ENCODE data around the gene RASL10A.
"Not testable (repeated sequence)": the region's sequence is repeated elsewhere in the genome, so short reads cannot be mapped to it uniquely, and the experiment has no call there.

RASL10A gene, protein sequence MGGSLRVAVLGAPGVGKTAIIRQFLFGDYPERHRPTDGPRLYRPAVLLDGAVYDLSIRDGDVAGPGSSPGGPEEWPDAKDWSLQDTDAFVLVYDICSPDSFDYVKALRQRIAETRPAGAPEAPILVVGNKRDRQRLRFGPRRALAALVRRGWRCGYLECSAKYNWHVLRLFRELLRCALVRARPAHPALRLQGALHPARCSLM

DNA sequence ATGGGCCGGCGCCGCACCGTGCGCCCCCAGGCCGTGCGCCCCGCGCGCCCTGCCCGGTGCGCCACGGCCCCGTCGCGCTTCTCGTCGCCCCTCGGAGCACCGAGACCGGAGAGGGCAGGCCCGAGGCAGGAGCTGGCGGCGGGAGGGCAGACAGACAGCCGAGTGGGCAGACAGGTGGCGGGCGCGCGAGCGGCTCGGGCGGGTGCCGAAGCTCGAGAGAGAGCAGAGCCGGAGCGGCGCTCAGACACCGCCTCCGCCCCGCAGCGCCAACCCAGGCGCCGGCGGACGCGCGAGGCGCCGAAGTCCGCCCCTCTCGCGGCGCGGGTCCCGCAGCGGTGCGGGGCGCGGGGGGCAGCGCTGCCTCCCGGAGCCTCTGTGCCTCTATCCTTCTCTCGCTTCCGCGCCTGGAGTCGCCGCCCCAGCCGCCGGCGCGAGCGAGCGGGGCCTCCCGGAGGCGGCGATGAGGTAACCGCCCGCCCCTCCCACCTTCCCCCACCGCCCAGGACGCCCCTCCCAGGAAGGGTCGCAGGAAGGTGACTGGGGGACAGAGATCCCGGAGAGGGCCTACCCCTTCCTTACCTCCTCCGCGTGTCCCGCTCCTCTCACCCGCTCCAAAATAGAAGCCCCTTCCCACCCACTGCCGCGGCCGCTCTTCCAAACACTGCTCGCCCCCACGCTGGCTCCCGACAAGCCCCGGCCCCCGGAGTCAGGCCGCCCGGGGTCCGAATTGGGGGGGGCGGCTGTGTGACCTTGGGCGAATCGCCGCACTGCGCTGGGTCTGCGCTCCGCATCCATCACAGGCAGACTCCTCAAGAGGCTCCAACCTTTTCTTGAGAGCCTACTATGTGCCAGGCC is at the start of gene RASL10A:
Gene RASL10A, minus strand, starts transcription at position 412 of the 855 bp plus-strand sequence. CDS start 451 bp downstream, outside the sequence.
- Mint-ChIP-seq H3K4me1 (peaks cover 24% of the 10 kb centered on the region), H3K4me3 (peak within 1 kb of the TSS; percentile 55), H3K9me3 (no peaks in the 10 kb centered on the region), H3K36me3 (no peaks in the 10 kb centered on the region), H3K27ac (no peak within 1 kb of the TSS), H3K27me3 (peaks cover 29% of the 10 kb centered on the region)

DNA sequence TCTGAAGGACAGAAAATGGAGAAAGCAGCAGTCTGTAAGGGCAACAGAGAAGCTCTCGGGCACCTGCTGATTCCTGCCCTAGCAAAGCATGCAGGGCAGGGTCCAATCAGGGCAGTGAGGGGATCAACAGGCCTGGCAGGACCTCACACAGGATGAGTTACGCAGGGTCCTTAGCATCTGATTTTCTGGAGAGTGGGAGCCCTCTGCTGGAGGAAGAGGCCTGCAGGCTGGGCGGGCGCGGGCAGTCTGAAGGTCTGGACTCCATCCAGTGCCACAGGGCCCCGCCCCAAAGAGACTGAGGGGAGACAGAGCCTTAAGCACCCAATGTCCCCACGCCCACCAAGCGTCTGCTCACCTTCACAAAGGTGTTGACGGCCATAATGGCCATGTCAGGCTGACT is 44.0 kb upstream of the RASL10A start:
- H3K4me1 Mint-ChIP-seq, result no peaks in the 10 kb centered on the region
- H3K9me3 Mint-ChIP-seq, result no peaks in the 10 kb centered on the region
- no peaks in the 10 kb centered on the region for H3K27me3 Mint-ChIP-seq
- H3K4me3 Mint-ChIP-seq, result no peak overlapping the region
- H3K27ac Mint-ChIP-seq, result no peak overlapping the region
- peaks cover 12% of the 10 kb centered on the region for H3K36me3 Mint-ChIP-seq

DNA sequence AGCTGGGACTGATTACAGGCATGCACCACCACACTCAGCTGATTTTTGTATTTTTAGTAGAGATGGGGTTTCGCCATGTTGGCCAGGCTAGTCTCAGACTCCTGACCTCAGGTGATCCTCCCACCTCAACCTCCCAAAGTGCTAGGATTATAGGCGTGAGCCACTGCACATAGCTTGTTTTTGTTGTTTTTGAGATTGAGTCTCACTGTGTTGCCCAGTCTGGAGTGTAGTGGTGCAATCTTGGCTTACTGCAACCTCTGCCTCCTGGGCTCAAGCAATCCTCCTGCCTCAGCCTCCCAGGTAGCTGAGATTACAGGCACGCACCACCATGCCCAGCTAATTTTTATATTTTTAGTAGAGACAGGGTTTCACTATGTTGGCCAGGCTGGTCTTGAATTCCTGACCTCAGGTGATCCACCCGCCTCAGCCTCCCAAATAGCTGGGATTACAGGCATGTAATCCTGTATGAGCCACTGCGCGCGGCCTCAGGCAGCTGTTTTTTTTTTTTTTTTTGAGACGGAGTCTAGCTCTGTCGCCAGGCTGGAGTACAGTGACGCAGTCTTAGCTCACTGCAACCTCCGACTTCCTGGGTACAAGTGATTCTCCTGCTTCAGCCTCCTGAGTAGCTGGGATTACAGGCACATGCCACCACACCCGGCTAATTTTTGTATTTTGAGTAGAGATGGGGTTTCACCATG is 41.8 kb upstream of the RASL10A start:
- H3K27me3 Mint-ChIP-seq, H3K4me3 Mint-ChIP-seq, H3K27ac Mint-ChIP-seq, H3K9me3 Mint-ChIP-seq, H3K4me1 Mint-ChIP-seq: not testable (repeated sequence)
- H3K36me3 Mint-ChIP-seq, result peaks cover 13% of the 10 kb centered on the region

DNA sequence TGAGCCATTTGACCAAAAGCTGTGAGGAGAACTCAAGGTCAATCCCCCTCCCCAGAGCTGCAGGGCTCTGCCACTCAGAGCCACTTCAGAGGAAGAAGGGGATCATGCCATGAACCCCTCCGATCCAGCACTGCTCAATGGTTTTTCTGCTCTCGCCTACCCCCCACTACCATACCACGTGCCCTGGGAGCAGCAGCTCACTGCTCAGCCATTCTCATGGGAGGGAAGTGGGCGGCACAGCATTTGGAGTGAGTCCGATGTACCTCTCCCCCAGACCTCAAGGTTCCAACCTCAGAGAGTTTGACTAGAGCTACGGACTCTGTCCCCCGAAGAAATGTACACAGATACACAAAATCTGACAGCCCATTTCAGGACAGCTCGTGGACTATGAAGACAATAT is 38.4 kb upstream of the RASL10A start:
- Mint-ChIP-seq H3K9me3 (no peaks in the 10 kb centered on the region), H3K36me3 (peaks cover 5% of the 10 kb centered on the region), H3K4me1 (no peaks in the 10 kb centered on the region), H3K4me3 (no peak overlapping the region), H3K27me3 (no peaks in the 10 kb centered on the region), H3K27ac (no peak overlapping the region)

DNA sequence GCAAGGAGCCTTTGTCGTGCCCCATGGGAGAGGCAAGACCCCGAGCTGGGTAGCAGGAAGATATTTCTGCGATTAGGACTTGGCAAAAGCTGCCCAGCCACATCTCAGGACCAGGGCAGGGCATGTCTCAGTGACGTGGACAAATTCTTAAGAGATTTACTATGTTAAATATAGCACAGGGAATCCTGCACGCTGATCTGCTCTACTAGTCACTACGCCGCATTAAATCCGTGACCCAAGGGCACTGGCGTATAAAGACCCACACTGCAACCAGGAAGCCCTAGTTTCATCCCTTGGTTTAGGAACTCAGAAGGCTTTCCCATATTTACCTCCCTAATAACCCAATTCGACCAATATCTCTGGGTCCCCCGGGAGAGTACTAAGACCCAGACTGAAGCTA is 37.8 kb upstream of the RASL10A start:
- no peak overlapping the region for H3K4me3 Mint-ChIP-seq
- no peaks in the 10 kb centered on the region for H3K27me3 Mint-ChIP-seq
- H3K9me3 Mint-ChIP-seq, result no peaks in the 10 kb centered on the region
- no peak overlapping the region for H3K27ac Mint-ChIP-seq
- peaks cover 5% of the 10 kb centered on the region for H3K36me3 Mint-ChIP-seq
- H3K4me1 Mint-ChIP-seq, result no peaks in the 10 kb centered on the region

DNA sequence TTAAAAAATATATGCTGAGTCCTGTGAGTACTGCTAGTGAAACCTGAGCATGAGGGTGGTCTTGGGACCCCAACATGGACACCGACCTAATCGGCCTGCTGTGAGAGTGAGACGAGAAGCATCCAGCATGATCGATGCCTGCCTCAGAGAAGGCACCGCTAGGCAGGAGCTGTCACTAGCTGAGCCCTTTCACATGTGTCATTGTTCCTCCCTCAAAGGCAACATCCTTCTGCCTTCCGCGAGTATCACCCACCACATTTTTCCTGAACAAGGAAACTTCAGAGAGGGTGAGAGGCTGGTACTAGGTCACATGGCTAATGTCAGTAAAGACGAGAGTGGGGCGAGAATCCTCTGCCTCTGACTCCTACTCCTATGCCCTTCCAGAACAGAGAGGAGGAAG is 37.3 kb upstream of the RASL10A start:
- no peak overlapping the region for H3K4me3 Mint-ChIP-seq
- H3K9me3 Mint-ChIP-seq, result no peaks in the 10 kb centered on the region
- H3K27ac Mint-ChIP-seq, result no peak overlapping the region
- no peaks in the 10 kb centered on the region for H3K4me1 Mint-ChIP-seq
- no peaks in the 10 kb centered on the region for H3K27me3 Mint-ChIP-seq
- H3K36me3 Mint-ChIP-seq, result peaks cover 5% of the 10 kb centered on the region

DNA sequence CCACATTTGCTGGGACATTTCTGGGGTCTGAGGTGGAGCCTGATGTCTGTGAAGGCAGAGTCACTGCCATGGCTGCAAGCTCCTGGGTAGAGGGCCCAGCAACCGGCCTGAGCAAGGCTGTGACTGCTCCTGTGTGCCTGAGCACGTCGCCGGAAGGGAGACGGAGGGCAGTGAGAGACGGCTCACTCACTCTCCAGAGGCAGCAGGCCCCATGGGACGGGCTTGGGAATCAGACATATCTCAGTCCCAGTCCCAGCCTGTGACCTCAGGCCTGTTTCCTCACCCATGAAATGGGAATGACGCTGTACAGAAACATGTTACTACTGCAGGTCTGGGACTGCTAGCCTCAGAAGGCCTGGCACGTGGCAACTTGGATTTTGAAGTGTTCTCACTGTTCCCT is 36.4 kb upstream of the RASL10A start:
- no peaks in the 10 kb centered on the region for H3K9me3 Mint-ChIP-seq
- no peak overlapping the region for H3K4me3 Mint-ChIP-seq
- no peaks in the 10 kb centered on the region for H3K4me1 Mint-ChIP-seq
- H3K27ac Mint-ChIP-seq, result no peak overlapping the region
- H3K27me3 Mint-ChIP-seq, result no peaks in the 10 kb centered on the region
- peaks cover 7% of the 10 kb centered on the region for H3K36me3 Mint-ChIP-seq

DNA sequence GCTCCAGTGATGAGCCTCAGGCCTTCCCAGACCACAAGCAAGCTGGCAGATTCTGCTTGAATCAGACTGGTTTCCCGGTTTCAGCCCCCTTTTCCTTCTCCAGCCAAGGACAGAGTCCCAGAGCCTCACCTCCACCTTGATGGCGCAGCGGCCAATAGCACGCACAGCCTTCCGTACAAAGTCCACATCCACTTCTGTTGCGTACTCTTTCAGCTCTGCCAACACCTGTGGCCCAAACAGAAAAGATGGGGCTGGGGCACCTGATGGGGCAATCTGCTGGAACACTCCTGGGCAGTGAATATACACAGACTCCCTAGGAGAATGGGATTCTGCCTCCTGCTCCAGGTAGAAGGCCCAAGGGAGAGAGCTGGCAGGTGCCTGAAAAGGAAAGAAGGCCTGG is 35.5 kb upstream of the RASL10A start:
- H3K4me3 Mint-ChIP-seq, result no peak overlapping the region
- H3K27ac Mint-ChIP-seq, result no peak overlapping the region
- H3K9me3 Mint-ChIP-seq, result no peaks in the 10 kb centered on the region
- no peaks in the 10 kb centered on the region for H3K27me3 Mint-ChIP-seq
- H3K4me1 Mint-ChIP-seq, result no peaks in the 10 kb centered on the region
- peaks cover 7% of the 10 kb centered on the region for H3K36me3 Mint-ChIP-seq

DNA sequence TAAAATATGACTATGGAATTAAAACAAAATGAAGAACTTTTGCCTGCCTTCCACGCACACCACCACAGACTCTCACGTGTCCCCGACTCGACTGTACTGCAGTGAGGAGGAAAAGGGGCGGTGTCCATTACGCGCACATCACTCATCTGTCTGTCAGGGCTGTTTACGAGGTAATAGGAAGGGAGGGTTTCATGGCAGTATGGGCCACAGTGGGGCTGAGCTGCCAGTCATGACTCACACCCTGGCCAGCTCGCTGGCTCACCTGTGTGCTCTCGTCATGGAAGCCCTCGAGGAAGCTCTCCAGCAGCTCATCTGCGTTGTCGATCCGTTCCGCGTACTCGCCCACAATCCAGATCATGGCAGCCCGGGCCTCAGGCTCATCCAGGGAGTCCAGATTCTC is 33.5 kb upstream of the RASL10A start:
- Mint-ChIP-seq H3K4me3 (no peak overlapping the region), H3K4me1 (no peaks in the 10 kb centered on the region), H3K36me3 (peaks cover 7% of the 10 kb centered on the region), H3K27me3 (no peaks in the 10 kb centered on the region), H3K27ac (no peak overlapping the region), H3K9me3 (no peaks in the 10 kb centered on the region)

DNA sequence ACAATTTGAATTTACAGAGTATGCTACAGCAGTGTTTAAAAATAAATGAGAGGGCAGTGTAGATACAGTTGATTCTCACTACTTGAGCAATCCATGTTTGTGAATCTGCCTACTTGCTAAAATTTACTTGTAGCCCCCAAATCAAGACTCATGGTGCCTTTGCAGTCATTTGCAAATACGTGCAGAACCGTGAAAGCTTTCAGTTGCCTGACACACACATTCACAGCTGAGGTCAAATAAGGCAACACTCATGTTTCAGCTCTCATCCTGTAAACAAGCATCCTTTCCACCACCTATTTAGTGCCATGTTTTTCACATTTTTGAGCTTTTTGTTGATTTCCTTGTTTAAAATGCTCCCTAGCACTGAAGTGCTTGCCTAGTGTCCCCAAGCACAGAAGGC is 32.5 kb upstream of the RASL10A start:
- no peaks in the 10 kb centered on the region for H3K9me3 Mint-ChIP-seq
- peaks cover 5% of the 10 kb centered on the region for H3K36me3 Mint-ChIP-seq
- no peak overlapping the region for H3K27ac Mint-ChIP-seq
- no peaks in the 10 kb centered on the region for H3K27me3 Mint-ChIP-seq
- H3K4me3 Mint-ChIP-seq, result no peak overlapping the region
- no peaks in the 10 kb centered on the region for H3K4me1 Mint-ChIP-seq

DNA sequence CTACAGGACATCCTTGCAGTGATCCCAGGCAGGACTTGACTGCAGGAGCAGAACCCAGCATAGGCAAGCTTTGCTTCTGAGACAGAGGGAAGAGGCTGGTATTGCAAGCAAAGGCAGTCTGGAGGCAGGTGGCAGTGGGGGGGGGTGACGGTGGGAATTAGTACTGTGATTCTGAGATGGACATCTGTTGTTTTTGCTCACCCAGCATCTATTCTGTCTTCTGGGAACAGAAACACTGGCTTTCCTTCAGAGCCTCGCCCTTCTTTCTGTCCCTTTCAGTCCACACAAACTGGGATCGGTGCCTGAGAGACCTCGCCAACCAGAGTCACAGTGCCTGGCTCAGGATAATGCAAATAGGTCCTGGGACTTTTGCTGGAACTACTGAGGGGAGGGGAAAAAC is 31.2 kb upstream of the RASL10A start:
- H3K4me1 Mint-ChIP-seq, result no peaks in the 10 kb centered on the region
- peaks cover 5% of the 10 kb centered on the region for H3K36me3 Mint-ChIP-seq
- no peaks in the 10 kb centered on the region for H3K9me3 Mint-ChIP-seq
- no peaks in the 10 kb centered on the region for H3K27me3 Mint-ChIP-seq
- H3K27ac Mint-ChIP-seq, result no peak overlapping the region
- H3K4me3 Mint-ChIP-seq, result no peak overlapping the region

DNA sequence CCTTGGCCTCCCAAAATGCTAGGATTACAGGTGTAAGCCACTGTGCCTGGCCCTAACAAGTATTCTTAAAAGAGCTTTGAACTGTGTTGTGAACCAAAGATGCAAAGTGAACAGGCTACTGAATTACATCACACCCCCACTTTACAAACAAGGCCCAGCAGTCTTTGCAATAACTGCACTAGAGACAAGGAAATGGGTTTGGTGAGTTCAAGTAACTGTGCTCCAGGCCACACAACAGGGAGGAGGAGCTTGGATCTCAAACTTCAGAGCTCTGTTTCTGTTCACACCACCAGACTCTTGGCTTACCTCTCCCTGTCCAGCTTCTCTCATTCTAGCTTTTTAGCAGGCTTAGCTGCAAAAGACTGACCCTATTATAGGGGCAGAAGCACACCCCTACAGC is 30.4 kb upstream of the RASL10A start:
- peaks cover 4% of the 10 kb centered on the region for H3K36me3 Mint-ChIP-seq
- no peaks in the 10 kb centered on the region for H3K9me3 Mint-ChIP-seq

DNA sequence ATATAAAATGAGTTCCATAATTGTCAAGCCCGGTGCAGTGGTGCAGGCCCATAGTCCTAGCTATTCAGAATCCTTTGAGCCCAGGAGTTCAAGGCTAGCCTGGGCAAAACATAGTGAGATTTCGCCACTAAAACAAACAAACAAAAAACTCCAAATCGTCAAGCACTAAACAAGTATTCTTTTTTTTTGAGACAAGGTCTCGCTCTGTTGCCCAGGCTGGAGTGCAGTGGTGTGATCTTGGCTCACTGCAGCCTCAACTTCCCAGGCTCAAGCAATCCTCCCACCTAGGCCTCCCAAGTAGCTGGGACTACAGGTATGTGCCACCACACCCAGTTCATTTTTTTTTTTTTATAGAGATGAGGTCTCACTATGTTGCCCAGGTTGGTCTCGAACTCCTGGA is 29.4 kb upstream of the RASL10A start:
- not testable (repeated sequence) for H3K4me1 Mint-ChIP-seq, H3K27me3 Mint-ChIP-seq, H3K9me3 Mint-ChIP-seq, H3K4me3 Mint-ChIP-seq, H3K36me3 Mint-ChIP-seq
- H3K27ac Mint-ChIP-seq, result peak overlapping the region; percentile 51

More for the DNA sequence above, 30.4 kb upstream of the RASL10A start:
- Mint-ChIP-seq H3K4me1 (no peaks in the 10 kb centered on the region), H3K27me3 (no peaks in the 10 kb centered on the region), H3K27ac (no peak overlapping the region), H3K4me3 (no peak overlapping the region)

DNA sequence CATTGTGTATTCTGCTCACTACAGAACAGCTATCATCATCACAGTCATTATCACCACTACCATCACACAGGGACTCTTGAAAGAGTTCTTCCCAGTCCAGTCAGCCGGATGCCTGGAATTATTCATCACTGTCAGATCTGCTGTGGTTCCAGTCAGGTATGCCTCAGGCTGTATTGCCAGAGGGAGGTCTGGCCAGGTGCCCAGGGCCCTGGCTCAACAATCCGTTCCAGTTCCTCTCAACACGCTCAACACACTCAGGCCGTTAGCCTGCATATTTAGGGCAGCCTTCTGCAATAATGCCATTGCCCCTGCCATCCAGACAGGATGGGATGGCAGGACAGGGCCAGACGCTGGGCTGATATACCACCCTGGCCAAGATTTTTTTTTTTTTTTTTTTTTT is 28.6 kb upstream of the RASL10A start:
- Mint-ChIP-seq H3K4me1 (no peaks in the 10 kb centered on the region), H3K4me3 (no peak overlapping the region), H3K27ac (no peak overlapping the region), H3K9me3 (no peaks in the 10 kb centered on the region), H3K27me3 (no peaks in the 10 kb centered on the region), H3K36me3 (peaks cover 4% of the 10 kb centered on the region)

DNA sequence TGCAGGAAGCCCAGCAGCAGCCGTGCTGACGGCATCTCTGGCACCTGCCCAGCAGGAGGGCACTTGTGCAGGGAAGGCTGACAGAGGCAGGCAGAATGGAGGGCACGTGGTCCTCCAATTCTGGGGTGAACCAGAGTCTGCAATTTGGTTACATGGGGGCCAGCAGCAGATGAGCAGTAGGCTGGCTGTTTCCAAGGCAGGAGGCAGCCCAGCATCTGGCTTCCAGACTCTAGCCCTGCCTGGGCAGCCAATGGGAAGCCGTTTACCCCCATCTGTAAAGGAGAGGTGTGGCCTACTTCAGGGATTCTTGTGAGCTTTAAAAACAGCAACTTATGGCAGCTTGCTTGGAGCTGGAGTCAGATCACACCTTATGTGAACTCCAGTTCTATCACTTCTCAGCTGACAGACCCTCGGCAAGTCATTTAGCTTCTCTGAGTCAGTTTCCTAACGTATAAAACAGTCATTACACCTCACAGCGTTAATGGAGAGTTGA is 27.9 kb upstream of the RASL10A start:
- peak overlapping the region; percentile 72 for H3K27ac Mint-ChIP-seq
- no peak overlapping the region for H3K4me3 Mint-ChIP-seq

More for the DNA sequence above, 27.9 kb upstream of the RASL10A start:
- H3K4me1 Mint-ChIP-seq, result no peaks in the 10 kb centered on the region
- no peaks in the 10 kb centered on the region for H3K9me3 Mint-ChIP-seq
- no peaks in the 10 kb centered on the region for H3K27me3 Mint-ChIP-seq
- H3K36me3 Mint-ChIP-seq, result peaks cover 2% of the 10 kb centered on the region

Measured in activated naive CD4-positive, alpha-beta T cell treated with anti-CD3 and anti-CD28 coated beads, Interleukin-2, amount 50 U/mL, for 24 hours (primary cell).